ENCODE measurements around the gene PMEL.

- TF ChIP-seq CTCF (IDR thresholded peaks at IDR 0.05 in 2 of 3, conservative IDR thresholded peaks at IDR 0.05 in 1 of 3; ENCODE audit: borderline replicate concordance in 1 of 3, insufficient read depth in 1 of 3, low read depth in 2 of 3, low read length in 2 of 3) (no peak), ATF3 (IDR thresholded peaks at IDR 0.05) (no peak), REST (IDR thresholded peaks at IDR 0.05; ENCODE audit: low read depth) (no peak), EZH2phosphoT487 (IDR thresholded peaks at IDR 0.05; ENCODE audit: borderline replicate concordance) (no peak), POLR2A (IDR thresholded peaks at IDR 0.05; ENCODE audit: borderline replicate concordance, extremely low read depth, insufficient read depth, insufficient read length) (no peak), RAD21 (IDR thresholded peaks at IDR 0.05; ENCODE audit: low read depth) (no peak), EZH2 (IDR thresholded peaks at IDR 0.05) (no peak), POLR2AphosphoS5 (IDR thresholded peaks at IDR 0.05; ENCODE audit: low read depth, low read length) (no peak), ZNF274 (IDR thresholded peaks at IDR 0.05; ENCODE audit: low read depth, low read length) (no peak), CEBPB (IDR thresholded peaks at IDR 0.05; ENCODE audit: low read depth) (no peak), SRF (IDR thresholded peaks at IDR 0.05; ENCODE audit: low read depth) (no peak)
These were observed 13.2 kb upstream of the PMEL start for GRCh38 chr12:55979069-55979468.
